OCI-LY7 (cell line): ENCODE measurements around the gene CNOT1. TPM values are rescaled to one million over a fixed set of nuclear protein-coding genes. Genes with fewer than 3 reads are reported as not detected.
"Not testable (repeated sequence)": the region's sequence is repeated elsewhere in the genome, so short reads cannot be mapped to it uniquely, and the experiment has no call there.

Experiments
- BruUV-seq: library from RNA; stranded (reverse); fragments of 400-500 nt; replicated peaks from 2 replicates; lab custom pipeline; 2021; lab: Mats Ljungman, UMichigan
- CTCF ChIA-PET: fragments of 300-600 bp; sonication (Branson Sonifier 250); formaldehyde crosslinking; loops from one replicate; lab custom pipeline; 2022; ENCODE audit warnings: antibody characterized with exemption; ENCODE audit not compliant: unreplicated experiment; lab: Charles Lee
- POLR2A ChIA-PET: fragments of 300-600 bp; sonication (Branson Sonifier 250); formaldehyde crosslinking; loops from one replicate; lab custom pipeline; 2022; ENCODE audit warnings: antibody characterized with exemption; lab: Charles Lee
- DNase-seq: peaks from one replicate; pipeline ENCODE4 v3.0.0-alpha.2; 2015; ENCODE audit warnings: low spot score
- H2AFZ ChIP-seq: fragments of 200-600 bp; sonication (generic), shearing (Covaris generic); 2 replicates; pipeline ENCODE4 v1.6.1; 2014; ENCODE audit warnings: mild to moderate bottlenecking, antibody characterized with exemption, low read length, moderate library complexity
- H3K27ac ChIP-seq: fragments of 200-600 bp; sonication (generic); 2 replicates; pipeline ENCODE4 v1.5.1; 2014; ENCODE audit warnings: mixed run types, low read depth, mild to moderate bottlenecking, moderate library complexity, low read length, inconsistent platforms; ENCODE audit not compliant: poor library complexity, severe bottlenecking
- H3K36me3 ChIP-seq: fragments of 200-600 bp; sonication (generic); 2 replicates; pipeline ENCODE4 v1.6.1; 2014; ENCODE audit warnings: mild to moderate bottlenecking, antibody characterized with exemption, low read length, moderate library complexity, mixed read lengths; ENCODE audit not compliant: insufficient read depth
- H3K4me1 ChIP-seq: fragments of 200-600 bp; sonication (generic); 2 replicates; pipeline ENCODE4 v1.5.1; 2014; ENCODE audit warnings: mild to moderate bottlenecking, low read length; ENCODE audit not compliant: insufficient read depth, poor library complexity, severe bottlenecking
- H3K4me2 ChIP-seq: fragments of 200-600 bp; sonication (generic); 2 replicates; pipeline ENCODE4 v1.6.1; 2014; ENCODE audit warnings: mild to moderate bottlenecking, low read length
- H3K4me3 ChIP-seq: fragments of 200-600 bp; sonication (generic); 2 replicates; pipeline ENCODE4 v1.5.1; 2014; ENCODE audit warnings: mild to moderate bottlenecking, low read depth, low read length; ENCODE audit not compliant: poor library complexity, severe bottlenecking
- H3K79me2 ChIP-seq: fragments of 200-600 bp; sonication (generic); 2 replicates; pipeline ENCODE4 v1.6.1; 2016; ENCODE audit warnings: low read depth, mild to moderate bottlenecking, low read length, moderate library complexity, mixed read lengths; ENCODE audit not compliant: insufficient read depth
- H3K9me2 ChIP-seq: fragments of 200-600 bp; sonication (generic); 2 replicates; pipeline ENCODE4 v1.6.1; 2016; ENCODE audit warnings: mild to moderate bottlenecking, low read length, mixed read lengths; ENCODE audit not compliant: insufficient read depth
- H3K9me3 ChIP-seq: fragments of 200-600 bp; sonication (generic); 2 replicates; pipeline ENCODE4 v1.6.1; 2014; ENCODE audit warnings: mild to moderate bottlenecking, mixed run types, low read length, mixed read lengths
- H4K20me1 ChIP-seq: fragments of 200-600 bp; sonication (generic); 2 replicates; pipeline ENCODE4 v1.6.1; 2014; ENCODE audit warnings: mild to moderate bottlenecking, antibody characterized with exemption, low read length, moderate library complexity, mixed read lengths; ENCODE audit not compliant: insufficient read depth
- CTCF ChIP-seq: fragments of 200-600 bp; sonication (generic); conservative IDR thresholded peaks from 2 replicates; pipeline ENCODE4 v1.5.1; 2014; ENCODE audit warnings: mild to moderate bottlenecking, antibody characterized with exemption, low read length, moderate library complexity, mixed read lengths
- EZH2phosphoT487 ChIP-seq: fragments of 200-600 bp; sonication (generic); IDR thresholded peaks from 2 replicates; pipeline ENCODE4 v1.6.1; 2018; ENCODE audit warnings: low read depth, borderline replicate concordance, mild to moderate bottlenecking, mixed run types, antibody characterized with exemption, low read length, moderate library complexity, mixed read lengths
- intact Hi-C: fragments of 100-400 bp; cut with micrococcal nuclease; formaldehyde crosslinking; loops from one replicate; pipeline ENCODE4 v1.10.0; 2022; ENCODE audit not compliant: unreplicated experiment
- total RNA-seq, 2 experiments: library from RNA; depleted of rRNA in 1 of 2; stranded (reverse); fragments of >200 nt in 1 of 2; shearing (Covaris generic) in 1 of 2; gene quantifications; 2 replicates each; pipeline ENCODE4 v1.2.3, GENCODE V29; 2014 to 2022

Gene CNOT1
- total RNA-seq, 2 experiments from 2014 or later = 230 to 288 TPM

- H3K4me2 ChIP-seq = no peak overlapping the region
- no peak overlapping the region for H2AFZ ChIP-seq
- ChIA-PET CTCF (interaction anchor here (1.2 kb wide), 1 partner anchor 11 kb away, joined by 3 read pairs; no protein-coding TSS in a partner anchor), POLR2A (interaction anchor here (0.8 to 2.0 kb wide), 2 partner anchors 10 to 19 kb away, joined by 4 to 6 read pairs; partner anchors contain the start of gene SLC38A7)
- H3K4me3 ChIP-seq = no peak overlapping the region
- no peak overlapping the region for H3K27ac ChIP-seq
- intact Hi-C loops = no loop called here
- BruUV-seq = TSS peak; percentile 71
- no peaks in the 10 kb centered on the region for H3K9me2 ChIP-seq
- no peaks in the 10 kb centered on the region for H3K4me1 ChIP-seq
- H3K79me2 ChIP-seq = no peaks in the 10 kb centered on the region
- no peak for DNase-seq
- TF ChIP-seq CTCF (no peak), EZH2phosphoT487 (no peak)
- H3K36me3 ChIP-seq = no peaks in the 10 kb centered on the region
- H3K9me3 ChIP-seq = no peaks in the 10 kb centered on the region
- H4K20me1 ChIP-seq = no peaks in the 10 kb centered on the region
Observed at GRCh38 chr16:58665200-58665599, 35.6 kb upstream of the CNOT1 start.

- Histone ChIP-seq H3K79me2 (no peaks in the 10 kb centered on the region), H3K36me3 (no peaks in the 10 kb centered on the region), H3K9me2 (no peaks in the 10 kb centered on the region), H3K4me1 (no peaks in the 10 kb centered on the region), H2AFZ (no peak overlapping the region), H3K4me3 (no peak overlapping the region), H3K4me2 (no peak overlapping the region), H3K9me3 (no peaks in the 10 kb centered on the region), H4K20me1 (no peaks in the 10 kb centered on the region), H3K27ac (no peak overlapping the region)
- TF ChIP-seq CTCF (peak; percentile 85), EZH2phosphoT487 (no peak)
- no TSS peak for BruUV-seq
- CTCF ChIA-PET = interaction anchor here (0.6 to 1.1 kb wide), 3 partner anchors 95 to 627 kb away, joined by 3 to 4 read pairs (median 4); no protein-coding TSS in a partner anchor
- peak; percentile 71 for DNase-seq
- POLR2A ChIA-PET = interaction anchor here (0.6 kb wide), 2 partner anchors 21 to 71 kb away, joined by 3 to 4 read pairs; no protein-coding TSS in a partner anchor
- intact Hi-C loops = loop anchor here (1.0 to 5.0 kb wide), 4 partner anchors 95 to 325 kb away; no protein-coding TSS in a partner anchor
Observed at GRCh38 chr16:58661199-58661830, 31.7 kb upstream of the CNOT1 start.

GRCh38 chr16:58659911-58660310, 30.3 kb upstream of the CNOT1 start:
- H3K4me2 ChIP-seq, H2AFZ ChIP-seq, H3K27ac ChIP-seq, BruUV-seq, H3K4me1 ChIP-seq, H3K9me3 ChIP-seq, H4K20me1 ChIP-seq, H3K4me3 ChIP-seq, H3K79me2 ChIP-seq, CTCF ChIA-PET, DNase-seq, H3K9me2 ChIP-seq, H3K36me3 ChIP-seq, POLR2A ChIA-PET: not testable (repeated sequence)
- intact Hi-C loops = loop anchor here (5.0 kb wide), 1 partner anchor 163 kb away; no protein-coding TSS in a partner anchor
